HS-5 (cell line): ENCODE measurements around the gene ZNRD2.
"Not testable (repeated sequence)": the region's sequence is repeated elsewhere in the genome, so short reads cannot be mapped to it uniquely, and the experiment has no call there.

Experiments used
- DNase-seq: peaks from one replicate; pipeline ENCODE4 v3.0.0-alpha.2; 2012; ENCODE audit warnings: low read depth

ZNRD2 gene, protein sequence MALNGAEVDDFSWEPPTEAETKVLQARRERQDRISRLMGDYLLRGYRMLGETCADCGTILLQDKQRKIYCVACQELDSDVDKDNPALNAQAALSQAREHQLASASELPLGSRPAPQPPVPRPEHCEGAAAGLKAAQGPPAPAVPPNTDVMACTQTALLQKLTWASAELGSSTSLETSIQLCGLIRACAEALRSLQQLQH

GRCh38 chr11:65569973-65570918 is at the start of gene ZNRD2:
ZNRD2 (plus strand) TSS chr11:65570477; CDS start chr11:65570492, 15 bp downstream.
- DNase-seq = peak; percentile 97

DNA sequence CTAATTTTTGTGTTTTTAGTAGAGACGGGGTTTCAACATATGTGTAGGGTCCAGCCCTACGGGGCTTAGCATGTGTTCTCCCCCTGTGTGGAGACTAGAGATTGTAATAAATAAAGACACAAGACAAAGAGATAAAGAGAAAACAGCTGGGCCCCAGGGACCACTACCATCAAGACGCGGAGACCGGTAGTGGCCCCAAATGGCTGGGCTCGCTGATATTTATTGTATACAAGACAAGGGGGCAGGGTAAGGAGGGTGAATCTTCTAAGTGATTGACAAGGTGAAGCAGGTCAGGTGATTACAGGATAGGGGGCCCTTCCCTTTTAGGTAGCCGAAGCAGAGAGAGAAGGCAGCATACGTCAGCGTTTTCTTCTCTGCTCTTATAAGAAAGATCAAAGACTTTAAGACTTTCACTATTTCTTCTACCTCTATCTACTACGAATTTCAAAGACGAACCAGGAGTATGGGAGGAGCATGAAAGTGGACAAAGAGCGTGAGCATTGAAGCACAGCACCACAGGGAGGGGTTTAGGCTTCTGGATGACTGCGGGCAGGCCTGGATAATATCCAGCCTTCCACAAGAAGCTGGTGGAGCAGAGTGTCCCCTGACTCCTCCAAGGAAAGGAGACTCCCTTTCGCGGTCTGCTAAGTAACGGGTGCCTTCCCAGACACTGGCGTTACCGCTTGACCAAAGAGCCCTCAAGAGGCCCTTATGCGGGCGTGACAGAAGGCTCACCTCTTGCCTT is 48.3 kb upstream of the ZNRD2 start:
- not testable (repeated sequence) for DNase-seq

GRCh38 chr11:65522718-65523630 is 47.3 kb upstream of the ZNRD2 start:
- not testable (repeated sequence) for DNase-seq

GRCh38 chr11:65523631-65523968 is 46.7 kb upstream of the ZNRD2 start:
- DNase-seq = not testable (repeated sequence)

DNA sequence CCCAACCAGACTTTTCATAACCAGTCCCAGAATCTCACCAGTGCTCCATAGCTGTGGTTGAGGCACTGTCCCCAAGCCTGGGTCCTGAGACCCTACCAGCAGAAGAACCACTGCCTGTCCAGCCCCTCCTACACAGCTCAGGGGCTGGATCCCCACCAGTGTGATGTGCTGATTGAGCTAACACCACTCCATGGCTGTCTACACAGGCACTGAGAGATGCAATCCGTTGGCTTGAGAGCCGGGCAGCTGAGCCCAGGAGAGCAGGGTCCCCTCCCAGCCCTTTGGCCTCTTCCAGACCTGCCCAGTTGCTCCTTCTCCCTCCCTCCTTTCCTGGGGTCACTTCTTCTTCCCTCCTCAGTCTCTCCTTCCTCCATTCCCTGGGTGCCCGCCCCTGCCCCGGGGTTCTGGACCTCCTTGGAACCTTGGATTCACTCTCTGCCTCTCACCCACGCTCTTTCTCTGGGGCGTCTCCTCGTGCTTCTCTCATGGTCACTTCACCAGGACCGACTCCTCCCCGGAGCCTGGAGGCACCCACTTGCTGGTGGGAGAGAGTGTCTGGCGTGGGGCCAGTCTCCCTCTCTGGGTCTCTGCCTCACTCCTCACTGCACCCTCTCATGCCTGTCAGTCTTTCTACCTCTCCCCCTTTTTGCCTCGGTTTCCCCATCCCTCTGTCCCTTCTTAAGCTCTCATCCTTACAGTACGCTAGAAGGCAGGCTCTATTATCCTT is 46.1 kb upstream of the ZNRD2 start:
- no peak for DNase-seq

DNA sequence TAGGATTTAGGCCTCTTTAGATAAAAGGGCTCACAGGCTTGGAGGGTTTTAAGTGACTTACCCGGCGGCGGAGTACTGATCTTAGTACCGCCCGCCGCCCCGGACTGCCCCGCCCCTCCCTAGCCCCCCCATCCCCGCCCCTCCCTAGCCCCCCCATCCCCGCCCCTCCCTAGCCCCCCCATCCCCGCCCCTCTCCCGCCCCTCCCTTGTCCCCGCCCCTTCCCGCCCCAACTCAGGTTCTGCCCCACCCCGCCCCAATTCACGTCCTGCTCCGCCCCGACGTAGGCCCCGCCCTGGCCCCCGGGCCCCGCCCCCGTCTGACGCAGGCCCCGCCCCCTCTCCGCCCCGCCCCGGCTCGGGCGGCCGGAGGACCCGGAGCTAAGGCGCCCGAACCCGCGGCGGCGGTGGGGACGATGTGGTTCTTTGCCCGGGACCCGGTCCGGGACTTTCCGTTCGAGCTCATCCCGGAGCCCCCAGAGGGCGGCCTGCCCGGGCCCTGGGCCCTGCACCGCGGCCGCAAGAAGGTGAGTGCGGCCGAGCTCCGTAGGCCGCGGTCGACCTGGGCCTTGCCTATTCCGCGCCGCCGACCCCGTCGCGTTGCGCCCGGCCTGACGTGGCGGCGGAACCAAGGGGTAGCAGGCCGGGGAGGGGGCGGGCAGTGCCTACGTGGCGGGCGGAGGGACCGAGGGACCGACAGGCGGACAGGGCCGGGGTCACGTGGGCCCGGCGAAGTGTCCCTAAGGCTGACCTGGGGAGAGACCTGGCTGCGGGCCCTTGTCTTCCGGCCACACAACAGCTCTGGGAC is 45.3 kb upstream of the ZNRD2 start, which contains the start of gene SCYL1:
Gene SCYL1, plus strand, starts transcription at position 343 of the 805 bp plus-strand sequence. Its CDS starts 71 bp downstream, at position 414.
- no peak for DNase-seq

DNA sequence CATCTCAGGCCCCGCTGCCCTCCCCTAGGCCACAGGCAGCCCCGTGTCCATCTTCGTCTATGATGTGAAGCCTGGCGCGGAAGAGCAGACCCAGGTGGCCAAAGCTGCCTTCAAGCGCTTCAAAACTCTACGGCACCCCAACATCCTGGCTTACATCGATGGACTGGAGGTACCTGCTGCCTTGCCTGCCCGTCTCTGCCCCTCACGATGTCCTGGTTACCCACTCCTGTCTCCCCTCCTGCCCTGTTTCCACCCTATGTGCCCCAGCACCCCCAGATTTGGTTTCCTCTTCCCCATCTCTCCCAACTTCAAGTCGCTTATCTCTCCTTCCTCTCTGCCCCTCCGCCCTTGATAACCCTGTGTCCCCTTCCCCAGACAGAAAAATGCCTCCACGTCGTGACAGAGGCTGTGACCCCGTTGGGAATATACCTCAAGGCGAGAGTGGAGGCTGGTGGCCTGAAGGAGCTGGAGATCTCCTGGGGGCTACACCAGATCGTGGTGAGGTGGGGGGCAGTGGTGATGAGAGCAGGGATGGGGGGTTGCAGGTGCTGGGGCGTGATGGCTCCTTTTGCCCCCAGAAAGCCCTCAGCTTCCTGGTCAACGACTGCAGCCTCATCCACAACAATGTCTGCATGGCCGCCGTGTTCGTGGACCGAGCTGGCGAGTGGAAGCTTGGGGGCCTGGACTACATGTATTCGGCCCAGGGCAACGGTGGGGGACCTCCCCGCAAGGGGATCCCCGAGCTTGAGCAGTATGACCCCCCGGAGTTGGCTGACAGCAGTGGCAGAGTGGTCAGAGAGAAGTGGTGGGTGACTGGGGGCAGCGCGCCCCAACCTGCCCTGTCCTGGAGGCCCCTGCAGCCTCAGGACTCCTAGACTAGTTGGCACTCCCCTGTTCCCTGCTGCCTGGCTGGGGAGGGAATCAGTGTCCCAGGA is 44.5 kb upstream of the ZNRD2 start:
- no peak for DNase-seq

DNA sequence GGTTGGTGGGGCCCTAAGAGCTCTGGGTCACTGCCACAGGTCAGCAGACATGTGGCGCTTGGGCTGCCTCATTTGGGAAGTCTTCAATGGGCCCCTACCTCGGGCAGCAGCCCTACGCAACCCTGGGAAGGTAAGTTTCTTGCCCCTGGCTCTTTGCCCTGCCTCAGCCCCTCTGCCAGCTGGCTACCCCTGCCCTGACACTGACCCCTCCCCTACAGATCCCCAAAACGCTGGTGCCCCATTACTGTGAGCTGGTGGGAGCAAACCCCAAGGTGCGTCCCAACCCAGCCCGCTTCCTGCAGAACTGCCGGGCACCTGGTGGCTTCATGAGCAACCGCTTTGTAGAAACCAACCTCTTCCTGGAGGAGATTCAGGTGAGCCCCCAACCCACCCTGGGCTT is 43.5 kb upstream of the ZNRD2 start:
- DNase-seq = no peak

GRCh38 chr11:65528819-65529350 is 41.4 kb upstream of the ZNRD2 start:
- no peak for DNase-seq

DNA sequence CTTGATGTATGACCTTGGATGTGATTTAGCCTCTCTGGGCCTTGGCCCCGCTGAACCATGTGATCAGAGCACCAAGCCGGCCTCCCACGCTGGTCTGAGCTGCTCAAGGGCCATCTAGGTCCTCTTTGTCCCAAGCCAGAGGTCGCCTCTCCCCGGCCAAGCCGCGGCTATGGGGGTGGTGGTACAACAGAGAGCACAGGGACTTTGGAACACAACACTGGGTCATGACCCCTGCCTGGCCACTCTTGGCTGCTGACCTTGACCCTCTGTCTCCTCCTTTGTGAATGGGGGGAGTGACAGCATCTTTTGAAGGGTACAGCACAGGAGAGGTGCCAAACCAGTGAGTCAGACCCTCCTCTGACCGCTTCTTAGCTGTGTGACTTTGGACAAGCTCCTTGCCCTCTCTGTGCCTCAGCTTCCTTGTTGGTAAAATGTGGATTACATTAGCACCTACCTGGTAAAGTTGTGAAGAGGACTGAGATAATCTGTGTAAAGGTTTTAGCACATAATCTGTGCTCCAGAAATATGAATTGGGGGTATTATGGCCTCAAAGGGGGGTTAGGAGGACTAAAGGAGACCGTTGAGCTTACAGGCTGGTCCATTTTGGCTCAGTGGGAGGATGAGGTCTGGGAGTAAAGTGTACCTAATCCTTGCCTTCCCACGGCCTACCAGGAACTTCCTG is 40.7 kb upstream of the ZNRD2 start:
- no peak for DNase-seq

- DNase-seq = no peak
Measured at GRCh38 chr11:65530157-65530496, 40.1 kb upstream of the ZNRD2 start.

GRCh38 chr11:65532388-65533064 is 37.8 kb upstream of the ZNRD2 start:
- no peak for DNase-seq

GRCh38 chr11:65535102-65535501 is 35.2 kb upstream of the ZNRD2 start:
- no peak for DNase-seq

DNA sequence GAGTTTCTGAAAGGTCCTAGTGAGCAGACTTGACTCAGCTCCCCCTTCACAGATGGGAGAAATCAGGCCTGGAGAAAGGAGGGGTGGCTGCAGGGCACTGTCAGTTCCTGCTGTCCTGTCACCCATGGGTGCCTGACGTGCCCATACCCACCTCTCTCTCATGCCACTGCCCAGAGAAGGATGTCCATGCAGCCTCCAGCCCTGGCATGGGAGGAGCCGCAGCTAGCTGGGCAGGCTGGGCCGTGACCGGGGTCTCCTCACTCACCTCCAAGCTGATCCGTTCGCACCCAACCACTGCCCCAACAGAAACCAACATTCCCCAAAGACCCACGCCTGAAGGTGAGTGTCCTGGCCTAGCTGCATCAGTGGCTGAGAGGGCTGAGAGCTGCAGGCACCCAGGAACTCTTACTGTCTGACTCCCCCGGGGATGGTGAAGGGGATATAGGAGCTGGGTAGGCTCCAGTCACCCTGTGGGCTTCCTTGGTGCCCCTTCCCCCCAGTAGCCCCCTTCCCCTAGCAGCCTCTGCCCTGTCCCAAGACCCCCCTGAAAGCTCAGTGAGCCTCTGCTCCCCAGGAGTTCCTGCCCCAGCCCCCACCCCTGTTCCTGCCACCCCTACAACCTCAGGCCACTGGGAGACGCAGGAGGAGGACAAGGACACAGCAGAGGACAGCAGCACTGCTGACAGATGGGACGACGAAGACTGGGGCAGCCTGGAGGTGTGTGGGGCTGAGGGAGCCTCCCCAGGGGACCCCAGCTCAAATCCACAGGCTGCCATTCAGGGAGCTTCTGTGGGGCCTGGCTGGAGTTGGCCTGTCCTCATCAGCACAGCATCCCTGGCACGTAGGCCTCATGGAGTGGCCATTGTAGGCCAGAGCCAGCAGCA is 33.6 kb upstream of the ZNRD2 start:
- no peak for DNase-seq

GRCh38 chr11:65537296-65537597 is 33.0 kb upstream of the ZNRD2 start:
- DNase-seq = no peak

DNA sequence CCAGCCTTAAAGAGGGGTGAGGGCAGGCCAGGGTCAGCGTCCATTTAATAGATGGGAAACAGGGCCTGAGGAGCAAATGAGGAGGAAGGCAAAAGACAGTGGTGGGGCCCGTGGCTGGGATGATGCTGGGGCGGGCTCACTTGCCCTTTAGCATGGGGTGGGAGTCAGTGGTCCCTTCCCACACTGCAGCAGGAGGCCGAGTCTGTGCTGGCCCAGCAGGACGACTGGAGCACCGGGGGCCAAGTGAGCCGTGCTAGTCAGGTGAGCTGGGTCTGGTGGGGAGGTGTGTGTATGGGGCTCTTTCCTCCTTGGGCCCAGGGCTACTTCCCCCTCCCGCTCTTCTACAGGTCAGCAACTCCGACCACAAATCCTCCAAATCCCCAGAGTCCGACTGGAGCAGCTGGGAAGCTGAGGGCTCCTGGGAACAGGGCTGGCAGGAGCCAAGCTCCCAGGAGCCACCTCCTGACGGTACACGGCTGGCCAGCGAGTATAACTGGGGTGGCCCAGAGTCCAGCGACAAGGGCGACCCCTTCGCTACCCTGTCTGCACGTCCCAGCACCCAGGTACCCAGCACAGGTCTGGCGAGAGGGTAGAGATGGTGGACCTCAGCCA is 32.6 kb upstream of the ZNRD2 start:
- no peak for DNase-seq
